GOT3 (cell line): ENCODE results near the gene PTPN11.
"Not testable (repeated sequence)": the region's sequence is repeated elsewhere in the genome, so short reads cannot be mapped to it uniquely, and the experiment has no call there.

Experiments
- DNase-seq: peaks from one replicate; lab custom pipeline; 2025; ENCODE audit warnings: mixed read lengths; lab: John Stamatoyannopoulos, UW

PTPN11 gene

DNA sequence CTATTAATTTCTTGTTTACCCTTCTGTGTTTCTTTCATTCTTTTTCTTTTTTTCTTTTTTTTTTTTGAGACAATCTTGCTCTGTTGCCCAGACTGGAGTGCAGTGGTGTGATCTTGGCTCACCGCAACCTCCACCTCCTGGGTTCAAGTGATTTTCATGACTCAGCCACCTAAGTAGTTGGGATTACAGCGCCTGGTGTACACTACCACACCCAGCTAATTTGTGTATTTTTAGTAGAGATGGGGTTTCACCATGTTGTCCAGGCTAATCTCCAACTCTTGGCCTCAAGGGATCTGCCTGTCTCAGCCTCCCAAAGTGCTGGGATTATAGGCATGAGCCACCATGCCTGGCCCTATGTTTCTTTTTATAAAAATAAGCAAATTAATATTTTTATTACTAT, 29.4 kb downstream of the PTPN11 start:
- DNase-seq: not testable (repeated sequence)

DNA sequence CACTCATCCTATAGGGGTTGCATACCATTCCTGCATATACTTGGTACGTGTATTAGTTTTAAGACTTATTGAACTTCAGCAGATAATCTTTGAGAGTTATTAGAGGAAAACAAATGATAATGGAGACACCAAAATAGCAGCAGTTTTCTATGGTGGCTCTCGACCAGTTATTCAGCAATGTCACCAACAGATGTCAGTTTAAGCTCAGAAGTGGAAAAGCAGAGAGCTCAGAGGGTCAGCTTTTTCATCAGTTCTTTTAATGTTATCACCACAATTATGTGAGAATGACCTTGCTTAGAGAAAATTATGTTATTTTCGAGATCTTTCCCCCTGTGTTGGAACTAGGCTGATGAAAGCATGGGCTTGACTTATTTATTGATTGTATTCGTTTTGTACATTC, 32.0 kb downstream of the PTPN11 start:
- DNase-seq: no peak

DNA sequence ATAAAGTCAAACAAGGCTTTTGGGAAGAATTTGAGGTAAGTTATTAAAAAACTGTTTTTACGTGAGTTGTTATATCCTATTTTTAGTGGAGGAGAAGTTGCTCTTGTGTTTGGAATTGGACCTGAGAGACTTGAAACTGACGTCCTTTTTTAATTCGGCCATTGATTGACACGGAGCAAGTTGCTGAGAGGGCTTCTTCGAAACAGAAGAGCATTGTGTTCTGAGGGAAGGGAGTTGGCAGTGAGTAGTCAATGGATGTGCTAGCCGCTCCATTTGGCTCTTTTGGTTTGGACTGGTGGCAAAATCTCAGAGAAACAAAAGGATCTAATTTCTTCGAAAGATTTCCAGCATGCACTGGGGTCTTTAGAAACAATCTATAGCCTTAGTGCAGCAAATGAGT, 37.3 kb downstream of the PTPN11 start:
- no peak for DNase-seq

- DNase-seq: not testable (repeated sequence)
These were observed 38.4 kb downstream of the PTPN11 start for GRCh38 chr12:112457142-112457541.

- no peak for DNase-seq
These were observed 39.6 kb downstream of the PTPN11 start for GRCh38 chr12:112458330-112458729.

- DNase-seq: no peak
These were observed 40.0 kb downstream of the PTPN11 start for GRCh38 chr12:112458751-112459150.

GRCh38 chr12:112463478-112463877, 44.7 kb downstream of the PTPN11 start:
- DNase-seq: no peak

DNA sequence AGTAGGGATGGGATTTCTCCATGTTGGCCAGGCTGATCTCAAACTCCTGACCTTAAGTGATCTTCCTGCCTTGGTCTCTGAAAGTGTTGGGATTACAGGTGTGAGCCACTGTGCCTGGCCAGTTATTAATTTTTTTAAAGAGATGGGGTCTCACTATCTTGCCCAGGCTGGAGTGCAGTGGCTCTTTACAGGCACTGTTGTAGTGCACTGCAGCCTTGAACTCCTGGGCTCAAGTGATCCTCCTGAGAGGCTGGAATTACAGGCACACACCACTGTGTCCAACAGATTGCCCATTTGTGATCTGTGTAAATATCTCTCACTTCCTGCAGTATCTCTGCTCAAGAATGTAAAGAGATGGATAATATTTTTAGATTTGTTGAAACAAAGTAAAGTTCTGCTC, 45.9 kb downstream of the PTPN11 start:
- DNase-seq: no peak

GRCh38 chr12:112466011-112466422, 47.3 kb downstream of the PTPN11 start:
- no peak for DNase-seq

DNA sequence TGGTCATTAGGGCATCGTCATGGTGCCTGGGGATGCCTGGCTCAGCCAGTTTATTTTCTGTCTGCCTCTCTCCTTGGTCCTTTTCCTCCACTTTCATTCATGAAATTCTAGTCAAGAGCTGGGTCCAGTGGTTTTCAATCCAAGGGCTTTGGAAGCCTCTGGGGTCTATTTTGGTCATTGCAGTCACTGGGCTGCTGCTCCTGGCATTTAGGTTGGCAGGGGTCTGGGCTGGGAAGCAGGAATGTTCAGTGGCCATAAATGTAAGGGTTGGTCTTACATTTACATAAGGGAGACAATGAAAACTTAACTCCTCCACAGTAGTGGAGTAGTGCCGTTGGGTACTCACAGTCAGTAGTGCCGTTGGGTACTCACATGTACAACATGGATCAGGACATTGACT, 48.1 kb downstream of the PTPN11 start:
- DNase-seq: no peak

- DNase-seq: no peak
These were observed 49.3 kb downstream of the PTPN11 start for GRCh38 chr12:112468046-112468445.

GRCh38 chr12:112473056-112473455, 54.3 kb downstream of the PTPN11 start:
- no peak for DNase-seq

DNA sequence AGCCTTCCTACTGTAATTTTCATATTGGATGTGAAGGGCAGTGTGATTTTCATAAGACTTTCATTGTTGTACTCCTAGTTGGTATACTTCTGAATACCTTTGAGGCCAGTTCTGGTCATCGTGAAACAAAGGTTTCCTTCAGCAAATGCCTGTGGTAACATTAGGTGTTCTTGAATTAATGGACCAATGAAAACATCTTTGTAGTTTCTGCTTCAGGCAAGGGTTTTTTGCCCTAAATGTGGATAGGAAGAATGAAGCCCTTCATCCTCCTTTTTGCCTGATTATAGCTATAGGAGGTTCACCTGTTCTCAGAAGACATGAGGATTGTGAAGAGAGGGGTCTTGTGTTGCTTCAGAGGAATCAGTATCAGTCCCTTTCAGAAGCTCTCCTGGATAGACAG, 60.7 kb downstream of the PTPN11 start:
- DNase-seq: no peak

DNA sequence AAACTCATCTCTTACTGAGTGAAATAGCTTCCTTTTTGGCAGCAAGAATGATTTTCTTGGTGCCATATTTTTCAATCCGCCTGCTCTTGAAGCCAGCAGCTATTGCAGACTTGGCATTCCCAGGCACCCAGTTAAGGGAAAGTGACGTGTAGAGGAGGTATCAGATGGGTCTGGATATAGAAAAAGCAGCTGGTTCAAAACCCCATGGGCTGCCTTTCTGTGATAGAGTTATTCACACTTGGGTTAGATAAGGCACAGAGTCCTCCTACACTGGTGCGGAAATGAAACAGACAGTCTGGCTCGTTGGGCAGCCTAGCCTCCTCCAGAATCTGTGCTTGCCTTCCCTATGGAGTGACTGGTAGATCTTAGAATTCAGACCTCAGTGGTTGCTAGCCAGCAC, 62.2 kb downstream of the PTPN11 start:
- DNase-seq: no peak

DNA sequence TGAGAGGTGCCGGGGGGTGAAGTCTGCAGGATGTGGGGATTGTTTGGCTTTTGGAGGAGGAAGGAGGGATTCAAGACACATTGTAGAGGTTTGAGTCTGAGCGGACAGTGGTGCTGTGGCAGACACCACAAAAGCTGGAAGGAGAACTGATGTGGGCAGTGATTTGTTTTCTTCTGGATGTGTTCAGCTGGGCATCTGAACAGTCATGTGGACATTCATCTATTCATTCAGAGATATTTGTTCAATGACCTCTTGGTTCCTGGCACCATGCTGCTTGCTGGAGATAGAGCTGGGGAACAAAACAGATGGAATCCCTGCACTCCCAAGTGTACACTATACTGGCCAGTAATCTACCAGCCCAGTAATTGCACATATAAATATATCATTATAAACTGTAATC, 64.0 kb downstream of the PTPN11 start:
- no peak for DNase-seq

- no peak for DNase-seq
These were observed 67.6 kb downstream of the PTPN11 start for GRCh38 chr12:112486361-112486760.

DNA sequence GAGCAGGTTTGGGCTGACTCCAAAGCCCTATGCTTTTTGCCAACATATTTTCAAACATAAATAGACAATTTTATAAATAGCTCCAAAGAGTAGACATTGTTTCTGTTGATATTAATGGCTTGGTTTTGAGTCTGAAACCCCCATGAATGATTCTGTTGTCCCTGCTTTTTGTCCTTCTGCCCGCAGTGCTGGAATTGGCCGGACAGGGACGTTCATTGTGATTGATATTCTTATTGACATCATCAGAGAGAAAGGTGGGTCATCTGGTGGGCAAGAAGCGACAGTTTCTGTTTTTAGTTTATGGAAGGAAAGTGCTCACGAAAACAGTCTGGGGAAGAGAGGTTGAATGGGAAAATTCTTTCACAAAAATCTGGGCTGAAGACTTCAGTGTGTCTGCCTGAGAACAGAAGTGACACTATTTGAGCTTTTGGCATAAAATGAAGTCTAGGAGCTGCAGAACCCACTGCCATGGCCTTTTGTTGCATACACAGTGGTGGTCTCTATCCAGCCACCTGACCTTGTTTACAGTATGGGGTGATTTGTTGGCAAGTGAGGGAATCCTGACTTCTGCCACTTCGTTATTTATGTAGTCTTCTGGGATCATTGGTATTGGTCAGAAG, 69.6 kb downstream of the PTPN11 start:
- no peak for DNase-seq

- no peak for DNase-seq
These were observed 70.7 kb downstream of the PTPN11 start for GRCh38 chr12:112489456-112489855.

GRCh38 chr12:112496496-112496895, 77.7 kb downstream of the PTPN11 start:
- no peak for DNase-seq

- no peak for DNase-seq
These were observed 79.8 kb downstream of the PTPN11 start for GRCh38 chr12:112498580-112498979.

- no peak for DNase-seq
These were observed 84.8 kb downstream of the PTPN11 start for GRCh38 chr12:112503512-112503911.

GRCh38 chr12:112506513-112507166, 87.9 kb downstream of the PTPN11 start:
- no peak for DNase-seq

DNA sequence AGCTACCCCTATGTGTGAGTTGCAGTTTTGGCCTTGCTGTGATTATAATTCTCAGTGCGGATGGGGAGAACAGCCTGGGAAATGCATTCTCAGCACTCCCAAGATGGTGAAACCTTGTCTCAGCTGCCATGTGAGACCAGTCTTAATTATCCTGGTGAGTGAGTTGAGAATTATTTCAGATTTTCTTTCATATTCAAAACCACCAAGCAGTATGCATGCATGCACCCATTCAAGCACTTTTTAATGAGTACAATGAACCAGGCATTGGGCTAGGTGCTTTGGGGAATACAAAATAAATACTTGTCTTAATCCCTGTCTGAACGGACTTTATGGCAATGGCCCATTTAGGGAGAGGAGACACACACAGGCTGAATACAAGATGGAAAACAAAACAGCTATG, 94.7 kb downstream of the PTPN11 start:
- DNase-seq: no peak

- no peak for DNase-seq
These were observed 95.7 kb downstream of the PTPN11 start for GRCh38 chr12:112514456-112514855.
